GM19395 (cell line): ENCODE results near the gene TBL1XR1.
A peak's percentile ranks its signal among the peaks of the same experiment; 100 is the strongest.
"Not testable (repeated sequence)": the region's sequence is repeated elsewhere in the genome, so short reads cannot be mapped to it uniquely, and the experiment has no call there.

Experiments
- ATAC-seq: cut with Tn5 transposase; IDR thresholded peaks from one replicate; pipeline ENCODE4 v1.9.1; 2021; ENCODE audit warnings: mild to moderate bottlenecking, moderate library complexity; ENCODE audit not compliant: unreplicated experiment

The TBL1XR1 gene

GRCh38 chr3:177185035-177185574, 12.2 kb downstream of the TBL1XR1 start:
- ATAC-seq: peak; percentile 44

DNA sequence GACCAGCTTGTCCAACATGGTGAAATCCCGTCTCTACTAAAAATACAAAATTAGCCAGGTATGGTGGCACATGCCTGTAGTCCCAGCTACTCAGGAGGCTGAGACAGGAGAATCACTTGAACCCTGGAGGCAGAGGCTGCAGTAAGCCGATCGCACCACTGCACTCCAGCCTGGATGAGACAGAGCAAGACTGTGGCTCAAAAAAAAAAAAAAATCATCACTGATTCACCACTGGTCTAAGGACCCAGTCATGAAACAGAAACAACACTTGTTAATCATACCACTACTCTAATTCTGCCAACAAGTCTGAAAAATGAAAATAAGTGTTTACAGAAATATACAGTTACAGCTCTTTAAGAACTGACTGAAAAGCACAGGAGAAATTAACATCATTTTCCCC, 12.7 kb downstream of the TBL1XR1 start:
- ATAC-seq: peak; percentile 91

GRCh38 chr3:177182352-177182751, 14.9 kb downstream of the TBL1XR1 start:
- ATAC-seq: no peak

DNA sequence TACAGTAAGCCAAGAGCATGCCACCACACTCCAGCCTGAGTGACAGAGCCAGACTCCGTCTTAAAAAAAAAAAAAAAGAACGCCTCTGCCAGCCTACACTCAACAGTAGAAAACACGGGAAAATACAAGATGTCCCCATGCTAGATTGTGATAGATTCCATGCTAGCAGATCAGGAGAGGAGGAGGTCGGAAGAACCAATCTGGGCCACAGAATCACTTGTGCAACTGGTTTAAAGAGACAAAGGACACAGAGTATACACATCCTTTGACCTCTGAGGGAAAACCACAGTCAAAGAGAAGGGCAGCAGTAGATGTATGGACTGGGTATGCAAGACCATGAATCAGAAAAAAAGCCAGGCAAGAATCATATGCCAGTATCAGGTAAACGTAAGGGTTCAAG, 15.9 kb downstream of the TBL1XR1 start:
- no peak for ATAC-seq

DNA sequence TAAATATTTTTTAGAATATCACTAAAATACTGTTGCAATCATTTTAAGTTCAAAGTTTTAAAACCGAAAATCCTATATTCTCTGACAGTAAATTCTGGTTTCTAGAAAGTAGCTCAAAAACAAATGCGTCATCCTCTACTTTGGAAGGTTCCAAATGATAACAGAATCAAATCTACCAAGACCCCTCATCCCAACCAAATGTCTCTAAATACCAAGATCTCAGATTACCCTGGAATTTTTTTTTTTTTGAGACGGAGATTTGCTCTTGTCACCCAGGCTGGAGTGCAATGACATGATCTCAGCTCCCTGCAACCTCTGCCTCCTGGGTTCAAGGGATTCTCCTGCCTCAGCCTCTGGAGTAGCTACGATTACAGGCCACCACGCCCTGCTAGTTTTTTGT, 16.8 kb downstream of the TBL1XR1 start:
- no peak for ATAC-seq

DNA sequence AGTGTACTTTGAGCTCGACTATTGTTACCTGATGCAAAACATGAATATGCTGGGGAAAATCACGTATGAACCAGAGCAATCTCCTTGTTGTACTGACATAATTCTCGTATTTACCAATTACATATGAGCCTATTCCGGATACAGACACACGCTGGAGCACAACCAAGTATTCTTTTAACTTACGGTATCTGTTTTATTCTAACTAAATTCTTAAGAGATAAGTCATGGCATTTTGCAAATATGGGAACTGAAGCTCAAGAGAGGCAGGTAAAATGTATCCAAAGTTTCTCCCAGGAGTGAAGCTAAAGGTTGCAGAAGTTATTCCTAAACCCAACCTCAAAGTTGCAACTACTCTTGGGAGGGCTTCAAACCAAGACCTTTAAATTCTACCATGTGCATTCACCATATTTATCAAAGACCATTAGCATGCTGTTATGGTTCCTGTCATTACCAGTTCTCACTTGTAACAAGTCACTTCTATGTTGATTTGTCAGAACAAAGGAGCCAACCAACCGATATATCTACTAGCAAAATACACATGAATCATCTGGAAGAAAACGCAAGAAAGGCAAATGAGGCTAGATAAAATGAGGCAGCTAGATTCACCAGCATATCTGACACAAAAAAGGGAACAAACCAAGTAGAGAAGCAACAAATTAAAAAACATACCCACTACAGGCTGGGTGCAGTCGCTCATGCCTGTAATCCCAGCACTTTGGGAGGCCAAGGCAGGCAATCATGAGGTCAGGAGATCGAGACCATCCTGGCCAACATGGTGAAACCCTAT, 17.8 kb downstream of the TBL1XR1 start:
- no peak for ATAC-seq

DNA sequence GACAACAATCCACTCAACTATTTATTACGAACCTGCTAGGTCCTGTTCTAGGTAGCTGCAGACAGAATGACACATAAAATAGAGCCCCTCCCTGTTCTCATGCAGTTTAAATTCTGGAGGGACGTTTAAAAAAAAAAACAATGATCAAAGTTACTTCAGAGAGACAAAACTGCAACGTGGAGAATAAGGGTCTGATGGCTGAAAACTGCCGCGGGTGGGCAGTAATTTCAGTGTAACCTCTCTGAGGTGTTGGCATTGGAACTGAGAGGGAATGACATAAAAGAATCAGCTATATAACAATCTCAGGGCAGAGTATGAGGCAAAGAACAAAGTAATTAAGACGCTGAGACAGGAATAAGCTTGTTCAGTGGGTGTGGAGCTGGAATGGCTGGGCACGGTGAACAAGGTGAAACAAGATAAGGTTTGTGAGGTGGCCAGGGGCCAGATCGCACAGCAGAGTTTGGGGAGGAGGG, 19.5 kb downstream of the TBL1XR1 start:
- no peak for ATAC-seq

DNA sequence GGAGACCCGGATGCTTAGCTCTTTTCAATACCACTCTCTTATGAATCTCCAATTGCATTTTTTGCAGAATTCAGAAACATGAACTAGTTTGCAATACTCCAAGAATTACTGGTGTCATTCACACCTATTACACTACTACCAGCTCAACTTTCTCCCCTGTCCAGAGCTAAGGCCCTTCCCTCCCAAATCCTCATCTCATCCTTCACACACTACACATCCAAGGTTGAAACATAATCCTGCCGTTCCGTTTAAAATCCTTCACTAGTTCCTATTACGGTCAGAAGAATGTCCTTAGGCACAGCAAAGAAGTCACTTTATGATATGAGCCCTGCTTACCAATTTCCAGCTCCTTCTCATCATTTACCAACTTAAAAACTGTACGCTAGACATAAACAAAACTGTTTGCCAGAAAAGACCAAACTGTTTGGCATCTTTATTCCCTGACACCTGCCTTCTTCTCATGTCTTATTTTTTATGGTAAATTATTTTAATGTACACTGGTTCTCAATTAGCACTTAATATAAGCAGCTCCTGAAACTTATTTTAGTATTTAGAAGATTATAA, 22.6 kb downstream of the TBL1XR1 start:
- ATAC-seq: no peak

DNA sequence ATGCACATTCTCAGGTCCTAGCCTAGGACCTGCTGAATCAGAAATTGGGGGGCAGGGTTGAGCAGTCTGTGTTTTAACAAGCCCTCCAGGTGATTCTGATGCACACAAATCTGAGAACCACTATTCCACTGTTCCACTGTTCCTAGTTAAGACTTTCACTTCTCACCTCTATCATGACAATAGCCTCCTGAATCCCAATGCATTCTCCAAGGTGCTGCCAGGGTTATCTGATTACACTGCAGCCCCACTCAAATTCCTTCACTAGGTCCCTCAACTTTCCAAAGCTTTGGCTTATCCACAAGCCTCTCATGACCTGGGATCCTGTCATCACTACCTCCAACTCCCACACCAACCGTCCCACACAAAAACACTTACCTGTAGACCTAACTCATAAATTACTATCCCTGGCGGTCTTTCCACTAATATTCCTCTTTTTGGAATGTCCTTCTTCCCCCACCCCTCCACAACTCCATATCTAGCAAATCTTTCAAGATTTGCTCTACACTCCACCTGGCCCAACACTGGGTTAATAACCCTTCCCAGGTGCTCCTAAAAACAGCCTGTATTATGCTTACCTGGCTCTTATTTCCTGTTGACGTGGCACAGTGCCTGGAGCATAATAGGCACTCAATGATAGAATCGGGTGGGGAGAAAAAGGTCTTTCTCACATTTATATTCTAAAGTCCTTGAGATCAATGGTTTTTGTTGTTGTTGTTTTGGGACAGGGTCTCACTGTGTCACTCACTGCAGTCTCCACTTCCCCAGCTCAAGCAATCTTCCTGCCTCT, 27.2 kb downstream of the TBL1XR1 start:
- no peak for ATAC-seq

DNA sequence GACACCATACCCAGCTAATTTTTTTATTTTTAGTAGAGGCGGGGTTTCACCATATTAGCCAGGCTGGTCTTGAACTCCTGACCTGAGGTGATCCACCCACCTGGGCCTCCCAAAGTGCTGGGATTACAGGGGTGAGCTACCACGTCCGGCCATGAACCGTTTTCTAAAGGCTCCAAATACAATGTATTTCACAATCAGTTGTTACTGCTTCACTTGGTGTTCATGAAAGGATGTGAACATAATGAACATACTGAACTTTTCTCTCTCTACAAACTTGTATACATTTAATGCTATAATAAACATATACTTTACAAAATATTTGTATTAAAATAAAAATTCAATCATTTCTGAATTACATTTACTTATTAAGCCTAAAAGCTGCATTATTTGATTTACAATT, 28.9 kb downstream of the TBL1XR1 start:
- no peak for ATAC-seq

GRCh38 chr3:177162742-177163141, 34.5 kb downstream of the TBL1XR1 start:
- ATAC-seq: no peak

DNA sequence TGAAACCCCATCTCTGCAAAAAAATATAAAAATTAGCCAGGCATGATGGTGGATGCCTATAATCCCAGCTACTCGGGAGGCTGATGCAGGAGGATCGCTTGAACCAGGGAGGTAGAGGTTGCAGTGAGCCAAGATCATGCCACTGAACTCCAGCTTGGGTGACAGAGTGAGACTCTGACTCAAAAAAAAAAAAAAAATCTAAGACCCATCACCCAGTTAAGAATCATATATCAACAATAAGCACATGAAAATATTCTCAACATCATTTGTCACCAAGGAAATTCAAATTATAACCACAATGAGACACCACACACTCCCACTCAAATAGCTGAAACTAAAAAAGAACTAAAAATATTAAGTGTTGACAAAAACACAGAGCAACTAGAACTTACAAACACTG, 35.7 kb downstream of the TBL1XR1 start:
- not testable (repeated sequence) for ATAC-seq

GRCh38 chr3:177158461-177158860, 38.8 kb downstream of the TBL1XR1 start:
- ATAC-seq: no peak

DNA sequence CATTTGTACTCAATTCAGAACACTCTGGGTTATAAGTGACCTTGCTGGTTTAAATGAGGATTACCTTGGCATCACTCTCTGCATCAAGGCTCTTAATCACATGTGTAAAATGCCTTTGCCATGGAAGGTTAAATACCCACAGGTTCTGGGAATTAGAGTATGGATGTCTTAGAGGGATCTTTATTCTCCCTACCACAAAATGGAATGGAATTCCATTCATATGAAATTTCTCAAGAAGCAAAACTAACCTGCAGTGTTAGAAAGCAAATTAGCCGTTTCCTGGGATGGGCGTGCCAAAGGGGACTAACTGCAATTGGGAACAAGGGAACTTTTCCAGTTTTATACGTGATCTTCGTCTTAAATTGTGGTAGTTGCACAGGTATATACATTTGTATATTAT, 39.8 kb downstream of the TBL1XR1 start:
- no peak for ATAC-seq

- ATAC-seq: no peak
Observed at GRCh38 chr3:177154733-177155132, 42.5 kb downstream of the TBL1XR1 start.

DNA sequence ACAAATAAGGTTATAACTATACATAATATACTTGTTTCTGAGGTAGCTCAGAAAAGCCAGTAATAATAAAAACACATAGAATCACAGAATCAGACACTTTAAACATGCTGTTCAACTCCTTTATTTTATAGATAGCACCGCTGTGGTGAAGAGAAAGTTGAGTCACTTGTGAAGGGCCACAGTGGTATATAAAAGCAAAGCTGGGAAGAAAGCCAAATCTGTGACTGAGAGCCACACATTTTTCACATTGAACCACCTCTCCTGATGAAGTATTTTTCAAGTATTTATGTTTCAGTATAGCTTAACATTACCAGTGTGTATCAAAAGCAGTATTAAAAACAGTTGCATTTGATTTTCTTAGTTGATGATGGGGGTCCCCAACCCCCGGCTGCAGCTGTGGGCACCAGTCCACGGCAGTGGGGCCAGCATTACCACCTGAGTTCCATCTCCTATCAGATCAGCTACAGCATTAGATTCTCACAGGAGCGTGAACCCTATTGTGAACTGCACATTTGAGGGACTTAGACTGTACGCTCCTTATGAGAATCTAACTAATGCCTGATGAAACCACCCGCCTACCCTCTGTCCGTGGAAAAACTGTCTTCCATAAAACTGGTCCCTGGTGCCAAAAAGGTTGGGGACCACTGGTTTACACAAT, 46.2 kb downstream of the TBL1XR1 start:
- peak; percentile 79 for ATAC-seq

GRCh38 chr3:177150218-177150916, 46.9 kb downstream of the TBL1XR1 start:
- ATAC-seq: peak; percentile 15

GRCh38 chr3:177149106-177149505, 48.2 kb downstream of the TBL1XR1 start:
- ATAC-seq: no peak

DNA sequence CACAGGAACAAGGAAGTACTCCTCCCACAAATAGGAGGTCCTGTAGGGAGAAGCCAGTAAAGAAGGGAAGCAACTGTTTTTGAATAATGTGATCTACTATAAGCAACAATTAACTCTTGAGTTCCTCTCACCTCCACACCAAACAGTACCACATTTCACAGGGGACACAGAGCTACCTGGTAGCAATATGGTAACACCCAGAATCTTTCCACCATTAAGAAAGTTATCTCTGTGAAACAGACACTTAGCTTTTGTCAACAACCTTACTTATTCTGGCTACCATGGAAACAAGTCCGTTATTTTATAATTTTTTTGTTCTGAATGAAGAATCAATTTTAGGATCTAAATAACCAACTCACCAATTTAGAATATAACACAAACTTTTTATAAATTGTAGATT, 49.5 kb downstream of the TBL1XR1 start:
- no peak for ATAC-seq

DNA sequence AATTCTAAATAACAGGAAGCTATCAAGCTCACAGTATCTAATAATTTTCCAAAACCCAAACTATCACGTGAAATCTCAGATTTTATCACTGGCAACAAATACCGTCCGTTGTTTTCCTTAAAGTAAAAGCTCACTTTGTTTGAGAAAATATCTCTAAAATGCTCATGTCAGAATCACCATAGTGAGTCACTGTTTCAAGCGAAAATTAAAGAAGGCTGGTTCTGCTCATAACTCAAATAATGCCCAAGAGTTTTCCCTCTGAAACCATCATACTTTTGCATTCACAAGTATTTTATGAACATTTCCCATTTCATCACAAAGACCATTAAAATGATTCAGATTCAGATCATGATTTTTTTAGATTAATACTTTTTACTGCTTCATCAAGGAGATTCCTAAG, 50.6 kb downstream of the TBL1XR1 start:
- no peak for ATAC-seq
